ENCODE measurements around the gene HS3ST6.
"Not testable (repeated sequence)": the region's sequence is repeated elsewhere in the genome, so short reads cannot be mapped to it uniquely, and the experiment has no call there.

HS3ST6 gene

DNA sequence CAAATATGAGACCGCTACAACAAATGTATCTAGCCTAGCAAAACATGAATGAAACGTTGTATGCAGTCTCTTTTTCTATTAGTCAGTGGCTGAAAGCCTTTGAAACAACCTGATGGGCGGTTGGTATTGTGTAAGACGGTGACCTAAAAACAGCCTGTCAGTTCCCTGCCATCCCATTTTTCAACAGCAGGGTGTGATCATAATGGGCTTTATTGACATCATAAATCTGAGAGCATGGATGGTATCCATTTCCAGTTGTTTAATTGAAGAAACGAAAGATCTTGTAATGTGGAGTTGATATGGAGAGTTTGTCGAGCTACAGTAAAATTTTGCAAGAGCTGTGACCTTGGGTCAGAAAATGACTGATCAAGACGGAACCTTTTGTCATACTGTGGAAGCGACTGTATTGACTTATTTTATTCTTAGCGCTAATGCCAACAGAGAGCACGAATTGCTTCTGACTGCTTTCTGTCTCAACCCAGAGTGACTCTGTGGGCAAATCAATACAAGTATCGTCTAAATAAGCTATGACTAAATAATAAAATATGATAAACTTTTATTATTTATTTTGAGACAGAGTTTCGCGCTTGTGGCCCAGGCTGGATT lies 34.0 kb downstream of the HS3ST6 start:
- DNase-seq (ENCODE audit: low read depth in 3 of 3, low spot score in 1 of 3): no peak

DNA sequence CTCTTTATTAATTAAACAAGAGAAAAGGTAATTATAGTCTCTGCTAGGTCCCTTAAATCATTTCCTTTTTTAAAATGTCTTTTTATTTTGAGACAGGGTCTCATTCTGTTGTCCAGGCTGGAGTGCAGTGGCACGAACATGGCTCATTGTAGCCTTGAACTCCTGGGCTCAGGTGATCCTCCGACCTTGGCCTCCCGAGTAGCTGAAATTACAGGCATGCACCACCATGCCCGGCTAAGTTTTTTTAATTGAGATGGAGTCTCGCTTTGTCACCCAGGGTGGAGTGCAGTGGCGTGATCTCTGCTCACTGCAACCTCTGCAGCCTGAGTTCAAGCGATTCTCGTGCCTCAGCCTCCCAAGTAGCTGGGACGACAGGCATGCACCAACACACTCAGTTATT lies 37.0 kb downstream of the HS3ST6 start:
- DNase-seq (ENCODE audit: low read depth in 3 of 3, low spot score in 1 of 3): not testable (repeated sequence)

DNA sequence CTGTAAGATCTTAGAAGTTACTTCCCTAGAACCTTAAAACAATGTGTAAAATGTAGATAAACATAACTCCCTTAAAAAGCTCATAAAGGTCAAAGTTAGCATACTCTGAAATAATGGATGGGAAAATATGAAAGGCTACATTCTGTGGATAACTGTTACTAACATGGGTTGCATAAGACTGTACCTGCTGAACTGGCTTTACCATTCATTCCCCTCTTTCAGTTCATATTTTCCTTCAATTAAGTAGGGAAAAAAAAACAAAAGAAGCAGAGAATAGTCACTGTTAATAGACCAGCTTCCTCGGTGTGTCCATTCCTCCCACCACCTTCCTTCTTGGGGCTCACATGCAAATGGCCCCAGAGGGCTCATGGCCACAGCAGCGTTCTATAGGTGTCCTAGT lies 38.7 kb downstream of the HS3ST6 start:
- no peak for DNase-seq (ENCODE audit: low read depth in 3 of 3, low spot score in 1 of 3)

DNA sequence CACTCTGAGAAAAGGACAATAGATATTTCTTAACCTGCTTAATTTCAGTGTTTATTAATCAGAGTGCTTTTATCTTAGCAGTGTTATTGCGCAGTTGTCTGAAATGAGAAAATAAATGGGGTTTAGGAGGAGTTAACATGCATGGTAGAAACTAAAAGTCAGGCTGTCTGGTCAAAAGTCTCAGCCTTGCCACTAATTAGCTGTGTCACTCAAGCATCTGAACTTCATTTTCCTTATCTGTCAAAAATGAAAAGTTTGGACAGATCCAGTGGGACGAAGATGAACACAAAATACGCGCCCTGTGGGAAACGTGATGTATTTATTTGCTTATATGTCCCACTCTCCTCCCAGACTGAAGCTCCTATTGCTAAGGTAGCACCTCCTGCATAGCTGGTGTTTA lies 40.0 kb downstream of the HS3ST6 start:
- DNase-seq (ENCODE audit: low read depth in 3 of 3, low spot score in 1 of 3): no peak

DNA sequence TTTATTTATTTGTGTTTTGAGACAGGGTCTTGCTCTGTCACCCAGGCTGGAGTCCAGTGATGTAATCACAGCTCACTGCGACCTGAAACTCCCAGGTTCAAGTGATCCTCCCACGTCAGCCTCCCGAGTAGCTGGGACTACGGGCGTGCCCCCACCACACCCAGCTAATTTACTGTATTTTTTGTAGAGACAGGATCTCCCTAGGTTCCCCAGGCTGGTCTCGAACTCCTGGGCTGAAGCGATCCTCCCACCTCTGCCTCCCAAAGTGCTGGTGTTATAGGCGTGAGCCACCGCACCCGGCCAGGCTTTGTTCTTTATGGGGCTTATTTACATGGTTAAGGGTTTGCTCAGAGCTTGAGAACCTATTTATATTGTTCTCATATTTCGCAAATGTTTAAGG lies 40.4 kb downstream of the HS3ST6 start:
- DNase-seq (ENCODE audit: low read depth in 3 of 3, low spot score in 1 of 3): no peak

DNA sequence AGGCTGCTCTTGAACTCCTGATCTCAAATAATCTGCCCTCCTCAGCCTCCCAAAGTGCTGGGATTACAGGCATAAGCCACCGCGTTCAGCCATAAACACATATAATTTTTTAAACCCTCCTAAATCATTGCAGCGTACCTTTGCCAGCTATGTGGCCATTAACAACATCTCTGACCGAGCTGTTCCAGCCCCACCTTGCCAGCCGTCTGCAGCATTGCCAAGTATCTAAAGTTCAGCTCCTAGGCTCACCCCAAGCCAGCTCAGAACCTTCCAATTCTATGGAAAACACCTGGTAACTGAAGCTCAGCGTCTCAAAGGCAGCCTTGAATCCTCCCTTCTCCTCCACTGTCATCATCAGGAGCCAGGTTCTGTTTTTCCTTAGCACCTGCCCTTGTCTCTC lies 41.1 kb downstream of the HS3ST6 start:
- DNase-seq (ENCODE audit: low read depth in 3 of 3, low spot score in 1 of 3): no peak

DNA sequence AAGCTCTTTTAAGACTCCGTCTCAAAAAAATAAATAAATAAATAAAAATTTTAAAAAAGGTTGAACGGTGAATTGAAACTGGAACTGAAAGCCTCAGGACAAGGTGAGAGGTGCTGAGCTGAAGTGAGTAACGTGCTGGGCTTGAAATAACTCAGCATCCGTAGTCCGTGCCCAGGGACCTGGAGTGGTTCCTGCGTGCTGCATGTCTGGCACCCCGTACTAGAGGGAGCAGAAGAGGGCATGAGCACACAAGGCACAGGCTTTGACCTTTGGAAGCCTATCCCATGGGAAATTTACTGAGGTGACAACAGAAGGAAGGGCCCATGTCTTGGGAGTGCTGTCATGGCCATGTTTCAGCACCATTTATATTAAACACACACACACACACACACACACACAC lies 41.7 kb downstream of the HS3ST6 start:
- no peak for DNase-seq (ENCODE audit: low read depth in 3 of 3, low spot score in 1 of 3)

DNA sequence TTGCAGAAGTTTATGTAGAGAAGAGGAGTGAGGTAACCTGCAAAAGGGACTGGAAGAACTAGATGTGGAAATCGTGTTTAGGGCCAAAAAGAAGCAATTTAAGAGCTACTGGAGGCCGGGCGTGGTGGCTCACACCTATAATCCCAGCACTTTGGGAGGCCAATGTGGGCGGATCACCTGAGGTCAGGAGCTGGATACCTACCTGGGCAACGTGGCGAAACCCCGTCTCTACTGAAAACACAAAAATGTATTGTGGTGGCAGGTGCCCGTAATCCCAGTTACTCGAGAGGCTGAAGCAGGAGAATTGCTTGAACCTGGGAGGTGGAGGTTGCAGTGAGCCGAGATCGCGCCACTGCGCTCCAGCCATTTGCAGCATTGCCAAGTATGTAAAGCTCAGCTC lies 42.1 kb downstream of the HS3ST6 start:
- DNase-seq (ENCODE audit: low read depth in 3 of 3, low spot score in 1 of 3): not testable (repeated sequence)

DNA sequence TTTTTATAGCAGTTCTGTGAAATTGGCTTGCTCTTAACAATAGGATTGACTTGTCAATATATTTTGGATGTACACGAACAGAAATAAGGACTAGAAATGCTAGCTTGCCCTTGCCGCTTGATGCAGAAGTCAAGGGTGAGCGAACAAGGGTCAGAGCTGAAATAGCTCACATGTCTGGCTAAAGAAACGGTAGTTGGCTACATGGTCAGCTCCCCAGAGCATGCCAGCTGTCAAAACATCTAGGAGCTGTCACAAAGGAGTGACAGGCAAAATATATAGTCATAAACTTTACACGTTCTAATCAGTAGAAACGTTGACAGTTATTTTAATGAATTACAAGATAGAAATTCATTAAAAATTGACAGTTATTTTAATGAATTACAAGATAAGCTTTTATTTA lies 43.4 kb downstream of the HS3ST6 start:
- DNase-seq (ENCODE audit: low read depth in 3 of 3, low spot score in 1 of 3): no peak

DNA sequence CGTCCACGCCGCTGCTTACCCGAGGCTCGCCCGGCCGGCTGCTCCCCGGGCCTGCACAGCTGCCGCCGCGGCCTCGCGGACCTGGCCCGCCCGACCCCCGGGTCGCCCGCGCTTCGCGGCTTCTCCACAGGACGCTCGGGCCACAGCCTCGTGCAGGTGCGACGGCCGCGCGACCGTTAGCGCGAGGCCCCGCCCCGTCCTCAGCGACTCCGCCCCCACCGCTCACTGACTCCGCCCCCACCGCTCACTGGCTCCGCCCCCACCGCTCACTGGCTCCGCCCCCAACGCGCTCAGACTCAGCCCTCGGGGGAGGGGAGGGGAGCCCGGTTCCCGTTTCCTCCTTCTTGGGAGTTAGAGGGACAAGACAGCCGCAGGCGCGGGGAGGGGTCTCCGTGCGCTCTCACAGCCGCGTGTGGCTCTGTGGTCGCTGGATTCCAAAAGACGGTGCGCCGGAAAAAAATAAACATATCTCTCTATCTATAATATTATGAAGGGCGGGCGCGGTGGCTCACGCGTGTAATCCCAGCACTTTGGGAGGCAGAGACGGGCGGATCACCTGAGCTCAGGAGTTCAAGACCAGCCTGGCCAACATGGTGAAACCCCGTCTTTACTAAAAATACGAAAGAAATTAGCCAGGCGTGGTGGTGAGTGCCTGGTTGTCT lies 46.1 kb downstream of the HS3ST6 start, which contains the start of gene MEIOB:
Gene MEIOB, minus strand, starts transcription at position 191 of the 662 bp plus-strand sequence. CDS start 3,989 bp downstream, outside the sequence.
- peak in 1 of 3 donors; percentile 41 for DNase-seq (ENCODE audit: low read depth in 3 of 3, low spot score in 1 of 3)

DNA sequence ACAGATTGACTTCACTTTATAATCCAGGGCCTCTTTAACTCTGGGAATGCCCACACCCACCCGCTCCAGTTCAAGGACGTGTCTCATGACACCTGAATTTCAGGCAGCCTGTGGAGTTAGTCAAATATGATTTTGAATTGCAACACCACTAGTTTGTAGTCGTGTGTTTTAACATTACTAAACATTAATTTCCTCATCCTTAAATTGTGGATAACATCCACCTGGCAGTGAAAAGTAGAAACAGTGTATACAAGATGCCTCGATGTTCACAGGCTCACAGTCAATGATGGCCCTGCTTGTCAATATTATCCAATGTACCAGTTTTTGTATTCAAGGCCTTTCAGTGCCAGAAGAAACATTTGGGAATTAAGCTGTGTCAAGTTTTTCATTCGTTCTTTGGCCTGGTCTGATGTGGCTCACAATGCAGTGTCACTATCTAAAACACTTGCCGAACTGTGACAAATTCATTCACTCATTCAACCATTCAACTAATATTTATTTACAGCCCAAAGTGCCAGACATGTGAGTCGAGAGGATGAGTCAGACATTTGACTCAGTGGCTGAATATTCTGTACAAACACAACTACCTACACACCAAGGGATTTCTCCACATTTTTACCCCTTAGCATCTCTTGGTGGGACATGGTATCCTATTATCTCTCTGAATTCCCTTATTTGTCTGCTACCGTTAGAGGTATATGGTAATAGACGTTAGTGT lies 47.7 kb downstream of the HS3ST6 start:
- DNase-seq (ENCODE audit: low read depth in 3 of 3, low spot score in 1 of 3): no peak

DNA sequence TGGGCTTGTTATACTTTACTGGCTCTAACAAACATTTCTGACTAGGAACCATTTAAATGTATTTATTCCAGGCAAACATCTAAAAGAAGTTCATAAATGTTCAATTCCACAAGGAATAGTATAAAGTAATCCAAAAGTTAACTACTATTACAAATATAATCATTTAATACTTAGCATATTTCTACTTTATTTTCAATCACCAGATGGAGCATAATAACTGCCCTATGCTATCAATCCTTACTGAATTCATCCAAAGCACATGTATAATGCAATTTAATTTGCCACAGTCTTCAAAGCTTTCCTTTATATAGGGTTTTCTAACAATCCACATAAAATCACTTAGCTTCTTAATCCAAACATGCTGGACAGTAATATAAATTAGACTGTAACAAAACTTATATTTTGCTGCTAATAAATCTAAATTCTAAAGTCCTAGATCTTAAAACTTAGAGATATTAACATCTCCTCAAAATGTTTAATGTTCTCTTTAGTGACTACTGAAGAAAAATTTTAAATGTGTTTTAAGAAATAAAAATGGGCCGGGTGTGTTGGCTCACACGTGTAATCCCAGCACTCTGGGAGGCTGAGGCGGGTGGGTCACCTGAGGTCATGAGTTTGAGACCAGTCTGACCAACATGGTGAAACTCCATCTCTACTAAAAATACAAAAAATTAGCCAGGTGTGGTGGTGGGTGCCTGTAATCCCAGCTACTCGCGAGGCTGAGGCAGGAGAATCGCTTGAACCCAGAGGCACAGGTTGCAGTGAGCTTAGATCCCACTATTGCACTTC lies 52.1 kb downstream of the HS3ST6 start:
- DNase-seq (ENCODE audit: low read depth in 3 of 3, low spot score in 1 of 3): no peak

DNA sequence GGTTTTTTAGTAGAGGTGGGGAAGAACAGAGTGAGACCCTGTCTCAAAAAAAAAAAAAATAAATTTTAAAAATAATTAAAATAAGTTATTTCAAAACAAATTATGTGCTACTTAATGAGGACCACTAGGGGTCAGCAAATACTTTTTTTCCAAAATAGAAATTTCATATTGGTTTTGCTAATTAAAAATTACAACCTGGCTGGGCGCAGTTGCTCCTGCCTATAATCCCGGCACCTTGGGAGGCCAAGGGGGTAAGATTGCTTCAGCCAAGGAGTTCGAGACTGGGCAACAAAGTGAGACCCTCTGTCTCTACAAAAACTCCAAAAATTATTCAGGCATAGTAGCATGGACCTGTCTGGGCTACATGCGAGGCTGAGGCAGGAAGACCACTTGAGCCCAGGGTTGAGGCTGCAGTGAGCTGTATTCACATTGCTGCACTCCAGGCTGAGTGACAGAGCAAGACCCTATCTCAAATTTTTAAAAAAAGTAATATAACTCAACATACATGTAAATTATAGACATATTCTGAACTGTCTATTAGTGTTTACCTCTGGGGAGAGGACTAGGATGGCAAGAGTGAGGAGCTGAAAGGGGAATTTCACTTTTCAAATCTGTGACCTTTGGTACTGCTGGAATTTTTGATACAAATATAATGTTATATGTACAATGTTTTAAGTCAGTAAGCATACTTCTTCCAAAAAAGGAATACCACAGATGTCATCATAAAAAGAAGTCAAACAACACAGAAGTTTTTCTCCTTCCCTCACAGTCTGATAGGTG lies 54.3 kb downstream of the HS3ST6 start:
- DNase-seq (ENCODE audit: low read depth in 3 of 3, low spot score in 1 of 3): no peak

DNA sequence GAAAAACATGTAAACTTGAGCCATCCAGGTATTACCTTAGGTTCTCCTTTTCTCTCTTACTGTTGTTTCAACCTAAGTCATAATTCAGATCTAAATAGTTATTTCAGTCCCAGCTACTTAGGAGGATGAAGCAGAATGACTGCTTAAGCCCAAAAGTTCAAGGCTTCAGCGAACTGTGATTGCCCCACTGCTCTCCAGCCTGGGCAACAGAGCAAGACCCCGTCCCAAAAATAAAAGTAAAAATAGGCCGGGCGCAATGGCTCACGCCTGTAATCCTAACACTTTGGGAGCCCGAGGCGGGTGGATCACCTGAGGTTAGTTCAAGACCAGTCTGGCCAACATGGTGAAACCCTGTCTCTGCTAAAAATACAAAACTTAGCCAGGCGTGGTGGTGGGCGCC lies 55.8 kb downstream of the HS3ST6 start:
- no peak for DNase-seq (ENCODE audit: low read depth in 3 of 3, low spot score in 1 of 3)

DNA sequence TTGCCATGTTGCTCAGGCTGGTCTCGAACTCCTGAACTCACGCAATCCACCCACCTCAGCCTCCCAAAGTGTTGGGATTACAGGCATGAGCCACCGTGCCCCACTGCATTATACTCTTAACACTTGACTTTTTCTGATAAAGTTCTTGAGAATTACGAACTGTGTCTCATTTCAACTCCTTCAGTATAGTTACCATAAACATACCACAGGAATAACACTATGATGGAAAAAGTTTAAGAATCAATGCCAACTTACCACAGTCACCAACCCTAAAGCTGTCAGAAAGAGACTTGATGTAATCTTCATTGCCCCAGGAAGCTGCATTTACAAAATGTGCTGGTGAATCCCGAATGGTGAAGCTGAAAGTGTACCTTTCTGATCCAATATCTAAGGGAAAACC lies 56.5 kb downstream of the HS3ST6 start:
- no peak for DNase-seq (ENCODE audit: low read depth in 3 of 3, low spot score in 1 of 3)

Data from stimulated activated CD4-positive, alpha-beta T cell treated with anti-CD3 and anti-CD28 coated beads, TNF-alpha, amount 100 ng/mL, for 1 hour (primary cell).